H1 (cell line): ENCODE results near the gene CRISPLD2. TPM values are rescaled to one million over a fixed set of nuclear protein-coding genes. Genes with fewer than 3 reads are reported as not detected.

Experiments used
- BCL11A ChIP-seq, 2 experiments: IDR thresholded peaks; one replicate each; pipeline ENCODE4 v1.6.1; 2011; ENCODE audit warnings: low read depth in 2 of 2, low read length in 2 of 2, mild to moderate bottlenecking in 2 of 2
- SP2 ChIP-seq: IDR thresholded peaks from 2 replicates; pipeline ENCODE4 v1.6.1; 2012; ENCODE audit warnings: mild to moderate bottlenecking, low read length, inconsistent platforms
- polyA plus RNA-seq, 7 experiments: library from polyadenylated mRNA; depleted of rRNA in 3 of 7; stranded (reverse) in 5 of 7; unstranded in 2 of 7; fragments of >200 nt in 5 of 7; fragments of 200-250 nt in 2 of 7; gene quantifications; 1 replicate in 5 of 7; 2 replicates in 1 of 7; 4 replicates in 1 of 7; pipeline versions ENCODE4 v1.2.1 to v1.2.3, GENCODE V29; 2011 to 2013; ENCODE audit warnings: missing spikeins in 2 of 7, mixed read lengths in 2 of 7
- total RNA-seq: library from RNA; stranded (reverse); fragmentation: NEBNext Ultra II Directional; extraction: Animal tissue kit (Norgen Biotek cat#: 25700); gene quantifications from 2 replicates; pipeline ENCODE4 v1.2.1, GENCODE V29; 2021

The CRISPLD2 gene
- total and polyA plus RNA-seq, 2 of the 8 experiments (the other 6 are each of a cell fraction or from before 2014, with no cell fraction given): 2.7 to 5.1 TPM

- TF ChIP-seq BCL11A (IDR thresholded peaks at IDR 0.05; ENCODE audit: low read depth in 2 of 2, low read length in 2 of 2): no peak
- TF ChIP-seq SP2: no peak
These were observed 3.2 kb downstream of the CRISPLD2 start (continued) for GRCh38 chr16:84822990-84823389.
